H1 (cell line): ENCODE measurements around the gene CHFR. TPM values are rescaled to one million over a fixed set of nuclear protein-coding genes. Genes with fewer than 3 reads are reported as not detected.
A peak's percentile ranks its signal among the peaks of the same experiment; 100 is the strongest.

Experiments used
- CTCF ChIA-PET: fragments of 300-600 bp; sonication (Branson Sonifier 250); formaldehyde crosslinking; loops from one replicate; lab custom pipeline; 2021; ENCODE audit not compliant: partially characterized antibody; lab: Charles Lee
- POLR2A ChIA-PET: fragments of 300-600 bp; sonication (Branson Sonifier 250); formaldehyde crosslinking; loops from one replicate; lab custom pipeline; 2021; ENCODE audit warnings: inconsistent platforms; ENCODE audit not compliant: partially characterized antibody; lab: Charles Lee
- DNase-seq, 2 experiments: peaks; one replicate each; pipeline versions ENCODE4 v3.0.0 to v3.0.0-alpha.2; 2010 to 2022; ENCODE audit warnings: low spot score in 2 of 2, low read depth in 1 of 2, mixed read lengths in 1 of 2
- FAIRE-seq: peaks from 2 replicates; lab custom pipeline; 2011; peaks lifted over from hg19 to GRCh38; lab: Jason Lieb, UNC
- H2AFZ ChIP-seq: 2 replicates; pipeline ENCODE4 v1.8.1; 2012; ENCODE audit warnings: low read length, inconsistent platforms
- H2AK5ac ChIP-seq: 2 replicates; pipeline ENCODE4 v1.6.1; 2013; ENCODE audit warnings: low read depth, low read length
- H2BK120ac ChIP-seq: replicated peaks from 2 replicates; pipeline ENCODE3; 2013; ENCODE audit warnings: low read depth, low read length, inconsistent platforms
- H2BK12ac ChIP-seq: 2 replicates; pipeline ENCODE4 v1.6.1; 2013; ENCODE audit warnings: low read depth, low read length
- H2BK15ac ChIP-seq: 2 replicates; pipeline ENCODE4 v1.6.1; 2013; ENCODE audit warnings: low read length
- H2BK20ac ChIP-seq: 2 replicates; pipeline ENCODE4 v1.6.1; 2013; ENCODE audit warnings: low read length
- H2BK5ac ChIP-seq: 2 replicates; pipeline ENCODE4 v1.6.1; 2013; ENCODE audit warnings: low read depth, low read length
- H3K14ac ChIP-seq: 2 replicates; pipeline ENCODE4 v1.6.1; 2013; ENCODE audit warnings: inconsistent platforms; ENCODE audit not compliant: insufficient read length
- H3K18ac ChIP-seq: 2 replicates; pipeline ENCODE4 v1.6.1; 2013; ENCODE audit warnings: low read length; ENCODE audit errors: extremely low read depth
- H3K23ac ChIP-seq: 2 replicates; pipeline ENCODE4 v1.6.1; 2013; ENCODE audit warnings: inconsistent platforms; ENCODE audit not compliant: insufficient read length
- H3K23me2 ChIP-seq: 2 replicates; pipeline ENCODE4 v1.6.1; 2013; ENCODE audit warnings: low read depth, low read length
- H3K27ac ChIP-seq: 2 replicates; pipeline ENCODE4 v1.6.1; 2011; ENCODE audit warnings: low read depth, low read length, inconsistent platforms
- H3K27me3 ChIP-seq, 4 experiments: replicated peaks in 1 of 4; 1 replicate in 1 of 4; 2 replicates in 3 of 4; pipeline versions ENCODE4 v1.6.1 to v1.8.1; 2011 to 2013; ENCODE audit warnings: low read length in 3 of 4, mild to moderate bottlenecking in 3 of 4, inconsistent platforms in 2 of 4, mixed read lengths in 2 of 4, moderate library complexity in 1 of 4; ENCODE audit not compliant: control insufficient read depth in 3 of 4, insufficient read depth in 3 of 4; ENCODE audit errors: extremely low read depth in 1 of 4
- H3K36me3 ChIP-seq, 4 experiments: 2 replicates each; pipeline versions ENCODE4 v1.6.1 to v1.8.1; 2011 to 2013; ENCODE audit warnings: mild to moderate bottlenecking in 4 of 4, low read length in 3 of 4, moderate library complexity in 2 of 4, control low read depth in 1 of 4, inconsistent platforms in 1 of 4; ENCODE audit not compliant: insufficient read depth in 4 of 4, control insufficient read depth in 2 of 4
- H3K4ac ChIP-seq: replicated peaks from 2 replicates; pipeline ENCODE3; 2013; ENCODE audit warnings: low read length, low read depth, mixed read lengths, inconsistent platforms; ENCODE audit not compliant: insufficient read length
- H3K4me1 ChIP-seq, 4 experiments: replicated peaks in 1 of 4; 1 replicate in 1 of 4; 2 replicates in 3 of 4; pipeline versions ENCODE4 v1.6.1 to v1.8.1; 2011 to 2013; ENCODE audit warnings: low read length in 3 of 4, inconsistent platforms in 2 of 4, mixed read lengths in 1 of 4; ENCODE audit not compliant: insufficient read depth in 4 of 4, control insufficient read depth in 3 of 4
- H3K4me2 ChIP-seq, 2 experiments: 2 replicates each; pipeline versions ENCODE4 v1.6.1 to v1.8.1; 2011 to 2013; ENCODE audit warnings: low read depth in 2 of 2, low read length in 2 of 2, control low read depth in 1 of 2, inconsistent platforms in 1 of 2, mild to moderate bottlenecking in 1 of 2; ENCODE audit not compliant: insufficient read depth in 1 of 2
- H3K4me3 ChIP-seq, 4 experiments: fragments of 200-600, 300-600 bp in 1 of 4; sonication (generic), shearing (Covaris generic), sonication (Bioruptor Twin) in 1 of 4; 2 replicates each; pipeline versions ENCODE4 v1.5.1 to v1.8.1; 2011 to 2016; ENCODE audit warnings: low read length in 4 of 4, low read depth in 3 of 4, control low read depth in 2 of 4, inconsistent platforms in 2 of 4, mild to moderate bottlenecking in 2 of 4, mixed read lengths in 1 of 4, moderate library complexity in 1 of 4; ENCODE audit not compliant: insufficient read depth in 2 of 4; ENCODE audit errors: extremely low read depth in 1 of 4
- H3K56ac ChIP-seq: replicated peaks from 2 replicates; pipeline ENCODE3; 2013; ENCODE audit warnings: low read depth, mild to moderate bottlenecking, mixed read lengths, low read length, inconsistent platforms; ENCODE audit not compliant: insufficient read length
- H3K79me1 ChIP-seq: 2 replicates; pipeline ENCODE4 v1.6.1; 2013; ENCODE audit warnings: low read depth, low read length, control low read depth
- H3K79me2 ChIP-seq, 2 experiments: 2 replicates each; pipeline versions ENCODE4 v1.6.1 to v1.8.1; 2012 to 2013; ENCODE audit warnings: low read length in 2 of 2, mild to moderate bottlenecking in 2 of 2, inconsistent platforms in 1 of 2; ENCODE audit not compliant: insufficient read depth in 2 of 2, control insufficient read depth in 1 of 2
- H3K9ac ChIP-seq, 4 experiments: replicated peaks in 1 of 4; 1 replicate in 1 of 4; 2 replicates in 3 of 4; pipeline versions ENCODE4 v1.6.1 to v1.8.1; 2011 to 2013; ENCODE audit warnings: low read depth in 3 of 4, low read length in 3 of 4, control low read depth in 2 of 4, mild to moderate bottlenecking in 2 of 4, moderate library complexity in 2 of 4, inconsistent platforms in 1 of 4; ENCODE audit errors: extremely low read depth in 1 of 4
- H3K9me3 ChIP-seq, 2 experiments: 2 replicates each; pipeline versions ENCODE4 v1.6.1 to v1.8.1; 2012 to 2013; ENCODE audit warnings: mild to moderate bottlenecking in 2 of 2, moderate library complexity in 2 of 2, control low read depth in 1 of 2, inconsistent platforms in 1 of 2, low read depth in 1 of 2, low read length in 1 of 2, mixed read lengths in 1 of 2; ENCODE audit not compliant: insufficient read depth in 2 of 2
- H4K20me1 ChIP-seq, 2 experiments: replicated peaks in 1 of 2; 2 replicates each; pipeline versions ENCODE3 to v1.8.1; 2011 to 2013; ENCODE audit warnings: inconsistent platforms in 2 of 2, low read length in 2 of 2, mild to moderate bottlenecking in 1 of 2; ENCODE audit not compliant: insufficient read depth in 2 of 2, control insufficient read depth in 1 of 2
- H4K5ac ChIP-seq: 2 replicates; pipeline ENCODE4 v1.6.1; 2013; ENCODE audit warnings: low read length, low read depth, mixed read lengths, inconsistent platforms; ENCODE audit not compliant: insufficient read length
- H4K8ac ChIP-seq: 2 replicates; pipeline ENCODE4 v1.8.0; 2013; ENCODE audit warnings: mild to moderate bottlenecking, moderate library complexity, low read length, inconsistent platforms; ENCODE audit not compliant: insufficient read depth; ENCODE audit errors: extremely low read depth
- H4K91ac ChIP-seq: replicated peaks from 2 replicates; pipeline ENCODE3; 2013; ENCODE audit warnings: low read length, mixed read lengths, inconsistent platforms; ENCODE audit not compliant: insufficient read length
- POLR2AphosphoS5 ChIP-seq: IDR thresholded peaks from 2 replicates; pipeline ENCODE4 v1.6.1; 2011; ENCODE audit warnings: low read depth, low read length
- WGBS, 2 experiments: shearing (Covaris generic) in 1 of 2; methylation state at CpG; one replicate each; pipeline versions ENCODE4 v1.1.6 to v1.1.7; 2013 to 2015; ENCODE audit warnings: low lambda C conversion rate in 2 of 2, mixed read lengths in 2 of 2, inconsistent platforms in 1 of 2, low coverage in 1 of 2, missing lambda C conversion rate in 1 of 2; ENCODE audit not compliant: insufficient replicate concordance in 2 of 2, insufficient coverage in 1 of 2, insufficient read length in 1 of 2; ENCODE audit errors: extremely low coverage in 1 of 2, missing lambda C conversion rate in 1 of 2; 5-methylcytosine and 5-hydroxymethylcytosine counted together
- polyA plus RNA-seq, 7 experiments: library from polyadenylated mRNA; depleted of rRNA in 3 of 7; stranded (reverse) in 5 of 7; unstranded in 2 of 7; fragments of >200 nt in 5 of 7; fragments of 200-250 nt in 2 of 7; gene quantifications; 1 replicate in 5 of 7; 2 replicates in 1 of 7; 4 replicates in 1 of 7; pipeline versions ENCODE4 v1.2.1 to v1.2.3, GENCODE V29; 2011 to 2013; ENCODE audit warnings: missing spikeins in 2 of 7, mixed read lengths in 2 of 7
- total RNA-seq: library from RNA; stranded (reverse); fragmentation: NEBNext Ultra II Directional; extraction: Animal tissue kit (Norgen Biotek cat#: 25700); gene quantifications from 2 replicates; pipeline ENCODE4 v1.2.1, GENCODE V29; 2021
- TF ChIP-seq, protein P1 (sequence below): IDR thresholded peaks from 2 replicates; pipeline ENCODE4 v1.6.1; 2012; ENCODE audit warnings: inconsistent platforms

The CHFR gene
- total and polyA plus RNA-seq, 2 of the 8 experiments (the other 6 are each of a cell fraction or from before 2014, with no cell fraction given): 31.4 to 44.6 TPM

GRCh38 chr12:132907216-132907615 lies 19.8 kb upstream of the CHFR start:
- H3K9me3 ChIP-seq: no peaks in the 10 kb centered on the region; a peak in 1 of 4 replicates
- H2BK5ac ChIP-seq: no peak overlapping the region
- no peak overlapping the region for H3K56ac ChIP-seq
- FAIRE-seq (no peak), DNase-seq (no peak)
- WGBS, 2 experiments: 79% methylated on average over 10 of the region's 16 CpGs; no CpG with 5 or more reads in 1 of the 2 experiments
- H3K18ac ChIP-seq: no peak overlapping the region
- H3K14ac ChIP-seq: no peak overlapping the region
- no peak overlapping the region for H3K27ac ChIP-seq
- TF ChIP-seq, protein P1, sequence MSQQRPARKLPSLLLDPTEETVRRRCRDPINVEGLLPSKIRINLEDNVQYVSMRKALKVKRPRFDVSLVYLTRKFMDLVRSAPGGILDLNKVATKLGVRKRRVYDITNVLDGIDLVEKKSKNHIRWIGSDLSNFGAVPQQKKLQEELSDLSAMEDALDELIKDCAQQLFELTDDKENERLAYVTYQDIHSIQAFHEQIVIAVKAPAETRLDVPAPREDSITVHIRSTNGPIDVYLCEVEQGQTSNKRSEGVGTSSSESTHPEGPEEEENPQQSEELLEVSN: 0 out of 2 replicates have a peak, but pooled peaks have one; percentile 20
- no peak for TF ChIP-seq POLR2AphosphoS5
- H4K20me1 ChIP-seq: no peaks in the 10 kb centered on the region
- peak overlapping the region; percentile 11 to 84; a peak in 3 of 4 replicates for H3K4me2 ChIP-seq
- no peak overlapping the region for H3K9ac ChIP-seq
- H4K91ac ChIP-seq: no peak overlapping the region
- H4K5ac ChIP-seq: no peak overlapping the region
- POLR2A ChIA-PET: interaction anchor here (1.6 to 2.1 kb wide), 2 partner anchors 18 to 60 kb away, joined by 5 to 8 read pairs; no protein-coding TSS in a partner anchor
- no peak overlapping the region for H2BK120ac ChIP-seq
- H2BK15ac ChIP-seq: no peak overlapping the region
- H3K36me3 ChIP-seq: no peaks in the 10 kb centered on the region
- H3K4me3 ChIP-seq: peak overlapping the region in 1 of 4 experiments; percentile 74; a peak in 2 of 8 replicates
- no peak overlapping the region for H2AFZ ChIP-seq
- H3K4ac ChIP-seq: no peak overlapping the region
- H4K8ac ChIP-seq: no peak overlapping the region
- CTCF ChIA-PET: interaction anchor here (0.6 kb wide), 1 partner anchor 158 kb away, joined by 3 read pairs; no protein-coding TSS in a partner anchor
- no peak overlapping the region for H3K23ac ChIP-seq
- H2BK12ac ChIP-seq: no peak overlapping the region
- peaks cover 0 to 6% (median 1%) of the 10 kb centered on the region in 4 experiments; a peak in 2 of 7 replicates for H3K4me1 ChIP-seq
- peaks cover 7% of the 10 kb centered on the region; the same call in 1 of the 2 replicates for H3K23me2 ChIP-seq
- peaks cover 0 to 6% (median 4%) of the 10 kb centered on the region in 4 experiments; a peak in 4 of 7 replicates for H3K27me3 ChIP-seq
- H2AK5ac ChIP-seq: no peak overlapping the region
- H3K79me1 ChIP-seq: no peaks in the 10 kb centered on the region
- no peaks in the 10 kb centered on the region for H3K79me2 ChIP-seq
- H2BK20ac ChIP-seq: no peak overlapping the region
